NB4 (cell line): ENCODE data around the gene RBM26.

Experiments used
- MYC ChIP-seq: IDR thresholded peaks from 2 replicates; pipeline ENCODE4 v1.6.1; 2011; ENCODE audit warnings: low read depth, low read length
- POLR2A ChIP-seq: IDR thresholded peaks from 2 replicates; pipeline ENCODE4 v1.6.1; 2011; ENCODE audit warnings: mild to moderate bottlenecking; ENCODE audit not compliant: insufficient read length; ENCODE audit errors: extremely low read depth
- TF ChIP-seq, protein P1 (sequence below): IDR thresholded peaks from 2 replicates; pipeline ENCODE4 v1.6.1; 2011; ENCODE audit warnings: low read depth, low read length
- TF ChIP-seq, protein P2 (sequence below): IDR thresholded peaks from one replicate; pipeline ENCODE4 v1.5.1; 2012; ENCODE audit warnings: low read depth, low read length

DNA sequence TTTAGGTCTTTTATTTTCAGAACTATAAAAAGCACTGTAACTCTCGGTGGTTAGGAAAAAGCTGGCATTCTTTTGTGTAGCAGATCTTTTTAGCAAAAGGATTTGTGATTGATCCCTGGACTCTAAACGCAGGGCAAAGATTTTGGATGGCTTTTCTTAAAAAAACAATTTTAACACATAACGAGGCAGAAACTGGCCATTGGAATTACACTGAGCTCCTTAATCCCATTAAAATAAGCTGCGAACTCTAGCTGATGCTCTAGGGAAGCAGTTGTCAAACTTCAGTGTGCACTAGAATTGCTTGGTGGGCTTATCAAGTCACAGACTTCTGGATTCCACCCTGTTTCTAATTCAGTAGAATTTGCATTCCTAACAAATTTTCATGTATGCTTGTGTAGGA, 41.1 kb upstream of the RBM26 start:
- no peak for TF ChIP-seq POLR2A
- TF ChIP-seq, protein P1, sequence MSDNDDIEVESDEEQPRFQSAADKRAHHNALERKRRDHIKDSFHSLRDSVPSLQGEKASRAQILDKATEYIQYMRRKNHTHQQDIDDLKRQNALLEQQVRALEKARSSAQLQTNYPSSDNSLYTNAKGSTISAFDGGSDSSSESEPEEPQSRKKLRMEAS: no peak
- TF ChIP-seq, protein P2, sequence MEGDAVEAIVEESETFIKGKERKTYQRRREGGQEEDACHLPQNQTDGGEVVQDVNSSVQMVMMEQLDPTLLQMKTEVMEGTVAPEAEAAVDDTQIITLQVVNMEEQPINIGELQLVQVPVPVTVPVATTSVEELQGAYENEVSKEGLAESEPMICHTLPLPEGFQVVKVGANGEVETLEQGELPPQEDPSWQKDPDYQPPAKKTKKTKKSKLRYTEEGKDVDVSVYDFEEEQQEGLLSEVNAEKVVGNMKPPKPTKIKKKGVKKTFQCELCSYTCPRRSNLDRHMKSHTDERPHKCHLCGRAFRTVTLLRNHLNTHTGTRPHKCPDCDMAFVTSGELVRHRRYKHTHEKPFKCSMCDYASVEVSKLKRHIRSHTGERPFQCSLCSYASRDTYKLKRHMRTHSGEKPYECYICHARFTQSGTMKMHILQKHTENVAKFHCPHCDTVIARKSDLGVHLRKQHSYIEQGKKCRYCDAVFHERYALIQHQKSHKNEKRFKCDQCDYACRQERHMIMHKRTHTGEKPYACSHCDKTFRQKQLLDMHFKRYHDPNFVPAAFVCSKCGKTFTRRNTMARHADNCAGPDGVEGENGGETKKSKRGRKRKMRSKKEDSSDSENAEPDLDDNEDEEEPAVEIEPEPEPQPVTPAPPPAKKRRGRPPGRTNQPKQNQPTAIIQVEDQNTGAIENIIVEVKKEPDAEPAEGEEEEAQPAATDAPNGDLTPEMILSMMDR: no peak
- no peak for TF ChIP-seq MYC
